Measurements from ENCODE around the gene RUNDC3A.
A peak's percentile ranks its signal among the peaks of the same experiment; 100 is the strongest.

Gene RUNDC3A

GRCh38 chr17:44360826-44361225 lies 52.4 kb downstream of the RUNDC3A start (continued):
- TF ChIP-seq ZNF692 (tag by site-specific recombination; IDR thresholded peaks at IDR 0.05) (no peak), ZBTB8A (tag by site-specific recombination; IDR thresholded peaks at IDR 0.05) (no peak), ZNF354C (tag by site-specific recombination; IDR thresholded peaks at IDR 0.05; ENCODE audit: borderline replicate concordance, low read depth) (no peak), BCL6B (tag by site-specific recombination; IDR thresholded peaks at IDR 0.05) (no peak), ZNF768 (tag by site-specific recombination; IDR thresholded peaks at IDR 0.05) (no peak), ZNF398 (tag by site-specific recombination; IDR thresholded peaks at IDR 0.05) (peak; percentile 95), ZNF747 (tag by site-specific recombination; IDR thresholded peaks at IDR 0.05) (no peak), ZNF324 (tag by site-specific recombination; IDR thresholded peaks at IDR 0.05) (no peak), TRIM28 (IDR thresholded peaks at IDR 0.05; ENCODE audit: borderline replicate concordance, low read length) (no peak), ZSCAN30 (tag by site-specific recombination; IDR thresholded peaks at IDR 0.05) (no peak), ZNF658 (tag by site-specific recombination; IDR thresholded peaks at IDR 0.05) (no peak), SP3 (tag by site-specific recombination; IDR thresholded peaks at IDR 0.05) (no peak), ZBTB48 (tag by site-specific recombination; IDR thresholded peaks at IDR 0.05) (peak; percentile 39; the same call in 1 of the 2 replicates), PRDM6 (tag by site-specific recombination; IDR thresholded peaks at IDR 0.05) (no peak), ZNF23 (tag by site-specific recombination; IDR thresholded peaks at IDR 0.05; ENCODE audit: borderline replicate concordance) (no peak), ZNF645 (tag by site-specific recombination; IDR thresholded peaks at IDR 0.05) (no peak), GLI2 (tag by site-specific recombination; IDR thresholded peaks at IDR 0.05; ENCODE audit: borderline replicate concordance, low read depth) (no peak), TSHZ1 (tag by site-specific recombination; IDR thresholded peaks at IDR 0.05; ENCODE audit: borderline replicate concordance) (no peak), ZNF214 (tag by site-specific recombination; IDR thresholded peaks at IDR 0.05; ENCODE audit: borderline replicate concordance) (no peak), ZNF600 (tag by site-specific recombination; IDR thresholded peaks at IDR 0.05) (no peak), ZNF175 (tag by site-specific recombination; IDR thresholded peaks at IDR 0.05) (no peak), EGR2 (tag by site-specific recombination; IDR thresholded peaks at IDR 0.05; ENCODE audit: low read depth) (0 out of 2 replicates have a peak, but pooled peaks have one; percentile 9), IKZF3 (tag by site-specific recombination; IDR thresholded peaks at IDR 0.05) (peak; percentile 79), OSR2 (tag by site-specific recombination; IDR thresholded peaks at IDR 0.05) (no peak), ZNF133 (tag by site-specific recombination; IDR thresholded peaks at IDR 0.05) (no peak), GLIS2 (tag by site-specific recombination; IDR thresholded peaks at IDR 0.05) (0 out of 2 replicates have a peak, but pooled peaks have one; percentile 12), ZNF37A (tag by site-specific recombination; IDR thresholded peaks at IDR 0.05) (no peak), ZNF837 (tag by site-specific recombination; IDR thresholded peaks at IDR 0.05) (no peak), ZNF302 (tag by site-specific recombination; IDR thresholded peaks at IDR 0.05; ENCODE audit: low read depth) (no peak), ZNF701 (tag by site-specific recombination; IDR thresholded peaks at IDR 0.05) (no peak), ZNF707 (tag by site-specific recombination; IDR thresholded peaks at IDR 0.05) (no peak), KLF1 (tag by site-specific recombination; IDR thresholded peaks at IDR 0.05) (no peak)
